Ovary (tissue), 9 donors: Measurements from ENCODE around the gene AMOTL1. TPM values are rescaled to one million over a fixed set of nuclear protein-coding genes. Genes with fewer than 3 reads are reported as not detected.

Experiments
- DNase-seq, 5 donors: peaks; one replicate each; pipeline ENCODE4 v3.0.0-alpha.2; 2019 to 2020
- H3K27ac ChIP-seq, 2 donors: fragments of 200-600 bp; one replicate each; pipeline versions ENCODE4 v1.5.1 to v1.8.0; 2019 to 2022
- H3K27me3 ChIP-seq: fragments of 200-600 bp; one replicate; pipeline ENCODE4 v1.8.0; 2022
- H3K36me3 ChIP-seq: fragments of 200-600 bp; sonication (generic); one replicate; pipeline ENCODE4 v1.5.1; 2019
- H3K4me1 ChIP-seq: one replicate; pipeline ENCODE4 v1.8.1; 2013; ENCODE audit warnings: mild to moderate bottlenecking, moderate library complexity; ENCODE audit not compliant: insufficient read depth
- H3K4me3 ChIP-seq: fragments of 200-600 bp; sonication (generic); one replicate; pipeline ENCODE4 v1.5.1; 2017
- H3K9me3 ChIP-seq, 2 donors: fragments of 200-600 bp in 1 of 2; sonication (generic) in 1 of 2; one replicate each; pipeline versions ENCODE4 v1.5.1 to v1.8.1; 2013 to 2019; ENCODE audit warnings: mild to moderate bottlenecking in 1 of 2, moderate library complexity in 1 of 2
- CTCF ChIP-seq, 3 donors: fragments of 450-650 bp in 2 of 3; fragments of 200-600 bp in 1 of 3; IDR thresholded peaks; one replicate each; pipeline versions ENCODE4 v1.5.1 to v1.8.0; 2016 to 2022; ENCODE audit warnings: antibody characterized with exemption in 3 of 3, mild to moderate bottlenecking in 1 of 3
- EP300 ChIP-seq: sonication (generic); formaldehyde crosslinking; IDR thresholded peaks from one replicate; pipeline ENCODE4 v1.6.1; 2017; ENCODE audit warnings: antibody characterized with exemption
- POLR2A ChIP-seq: fragments of 450-650 bp; IDR thresholded peaks from one replicate; pipeline ENCODE4 v1.6.1; 2017; ENCODE audit warnings: antibody characterized with exemption, mild to moderate bottlenecking, moderate library complexity
- WGBS, 3 donors: extraction: QIAGEN DNeasy Blood & Tissue Kit in 1 of 3; methylation state at CpG; one replicate each; pipeline versions ENCODE4 v1.1.5 to v1.1.7; 2013 to 2017; 5-methylcytosine and 5-hydroxymethylcytosine counted together
- intact Hi-C, 4 donors: fragments of 100-400 bp; cut with DNase I; formaldehyde crosslinking; loops; one replicate each; pipeline versions ENCODE4 v1.11.0 to v1.15.1; 2022 to 2023
- polyA plus RNA-seq, 2 donors: library from polyadenylated mRNA; stranded (reverse); fragments of 200-250 nt in 1 of 2; fragments of 350-450 nt in 1 of 2; fragmentation: Illumina TruSeq in 1 of 2; extraction: RNeasy Lipid Tissue Mini Kit (QIAGEN cat#74804) in 1 of 2; gene quantifications; one replicate each; pipeline ENCODE4 v1.2.3, GENCODE V29; 2013 to 2014
- total RNA-seq, 7 donors: library from RNA; depleted of rRNA in 2 of 7; stranded (reverse); fragments of >200 nt in 2 of 7; fragmentation: NEBNext Ultra II Directional in 3 of 7; extraction: Animal tissue kit (Norgen Biotek cat#: 25700) in 3 of 7; gene quantifications; one replicate each; pipeline versions ENCODE4 v1.1.0 to v1.2.4, GENCODE V29; 2016 to 2023
- donor health status: DM: no; HTN: no; CAD: no; lungs with moderate emphysema.
- donor health status: DM: no; HTN: no; CAD: no.
- donor health status: Bipolar disorder and iron deficiency.
- donor health status: DM: yes; HTN: yes; CAD: no.
- donor health status: DM: no; HTN: no; CAD: no.
- donor health status: DM: yes; HTN: yes; CAD: no.

Gene AMOTL1
- total and polyA plus RNA-seq, 9 donors = 5.4 to 24.8 (median 13.6) TPM

- 88 to 94% (median 94%) methylated on average over 4 of the region's 4 CpGs for WGBS, 3 donors
- no peak overlapping the region for H3K27ac ChIP-seq
- H3K4me1 ChIP-seq = no peaks in the 10 kb centered on the region
- intact Hi-C loops = loop anchor here in 1 of 4 donors (5.0 kb wide), 1 partner anchor 1946 kb away; no protein-coding TSS in a partner anchor
- no peaks in the 10 kb centered on the region for H3K27me3 ChIP-seq
- no peak for TF ChIP-seq EP300
- TF ChIP-seq CTCF (IDR thresholded peaks at IDR 0.05) = no peak
- TF ChIP-seq POLR2A = no peak
- H3K4me3 ChIP-seq = no peak overlapping the region
- no peaks in the 10 kb centered on the region for H3K36me3 ChIP-seq
- H3K9me3 ChIP-seq = no peaks in the 10 kb centered on the region
- no peak for DNase-seq
Observed at GRCh38 chr11:94858012-94858705, 90.0 kb downstream of the AMOTL1 start.

GRCh38 chr11:94860333-94860732 lies 92.2 kb downstream of the AMOTL1 start:
- H3K9me3 ChIP-seq = no peaks in the 10 kb centered on the region
- intact Hi-C loops = no loop called here
- TF ChIP-seq EP300 (no peak), POLR2A (no peak), CTCF (IDR thresholded peaks at IDR 0.05) (no peak)
- no peaks in the 10 kb centered on the region for H3K4me1 ChIP-seq
- H3K4me3 ChIP-seq = no peak overlapping the region
- 77 to 86% (median 85%) methylated on average over 2 of the region's 2 CpGs for WGBS, 3 donors
- DNase-seq = no peak
- no peak overlapping the region for H3K27ac ChIP-seq
- H3K27me3 ChIP-seq = no peaks in the 10 kb centered on the region
- no peaks in the 10 kb centered on the region for H3K36me3 ChIP-seq

- intact Hi-C loops = no loop called here
- Histone ChIP-seq H3K36me3 (no peaks in the 10 kb centered on the region), H3K9me3 (no peaks in the 10 kb centered on the region), H3K4me3 (no peak overlapping the region), H3K27me3 (no peaks in the 10 kb centered on the region), H3K27ac (no peak overlapping the region), H3K4me1 (no peaks in the 10 kb centered on the region)
- DNase-seq = no peak
- no peak for TF ChIP-seq EP300
- no peak for TF ChIP-seq POLR2A
- TF ChIP-seq CTCF (IDR thresholded peaks at IDR 0.05) = no peak
- WGBS, 3 donors = 71 to 79% (median 75%) methylated on average over 9 of the region's 9 CpGs
Observed at GRCh38 chr11:94861306-94861845, 93.2 kb downstream of the AMOTL1 start.

GRCh38 chr11:94862926-94863880 lies 95.0 kb downstream of the AMOTL1 start:
- TF ChIP-seq CTCF (IDR thresholded peaks at IDR 0.05) = no peak
- no peak for TF ChIP-seq EP300
- no peak for TF ChIP-seq POLR2A
- H3K4me3 ChIP-seq = no peak overlapping the region
- H3K27ac ChIP-seq = no peak overlapping the region
- no peaks in the 10 kb centered on the region for H3K4me1 ChIP-seq
- H3K27me3 ChIP-seq = no peaks in the 10 kb centered on the region
- WGBS, 3 donors = 90 to 91% (median 90%) methylated on average over 11 of the region's 11 CpGs
- DNase-seq = no peak
- intact Hi-C loops = no loop called here
- no peaks in the 10 kb centered on the region for H3K36me3 ChIP-seq
- H3K9me3 ChIP-seq = no peaks in the 10 kb centered on the region
